ENCODE data around the gene DPP8. TPM values are rescaled to one million over a fixed set of nuclear protein-coding genes. Genes with fewer than 3 reads are reported as not detected.
A peak's percentile ranks its signal among the peaks of the same experiment; 100 is the strongest.

Gene DPP8
- total RNA-seq, 1 experiment from 2014 or later: 29.6 TPM

GRCh38 chr15:65512189-65512588 lies 5.3 kb downstream of the DPP8 start:
- Histone ChIP-seq H3K9me3 (ENCODE audit: low read depth, low read length, poor library complexity, severe bottlenecking) (no peaks in the 10 kb centered on the region), H3K36me3 (ENCODE audit: insufficient read depth, low read length, poor library complexity, severe bottlenecking) (peaks cover 30% of the 10 kb centered on the region), H3K27me3 (replicated peaks; ENCODE audit: insufficient read depth, low read depth, low read length, poor library complexity) (no peaks in the 10 kb centered on the region), H3K27ac (ENCODE audit: low read depth, low read length, poor library complexity, severe bottlenecking) (peak overlapping the region; percentile 32), H3K4me1 (ENCODE audit: insufficient read depth, low read length, poor library complexity, severe bottlenecking) (peaks cover 25% of the 10 kb centered on the region), H3K4me3 (ENCODE audit: low read depth, low read length, poor library complexity, severe bottlenecking) (no peak overlapping the region)
- no TSS peak for BruUV-seq (replicated peaks)
- no peak for TF ChIP-seq CTCF (conservative IDR thresholded peaks at IDR 0.05; ENCODE audit: low read depth, low read length)
- POLR2A ChIA-PET (ENCODE audit: low non-redundant PET): no interaction called here
- intact Hi-C loops (cut with micrococcal nuclease; ENCODE audit: unreplicated experiment): no loop called here
- CTCF ChIA-PET: no interaction called here
- no peak for DNase-seq (ENCODE audit: low spot score)

DNA sequence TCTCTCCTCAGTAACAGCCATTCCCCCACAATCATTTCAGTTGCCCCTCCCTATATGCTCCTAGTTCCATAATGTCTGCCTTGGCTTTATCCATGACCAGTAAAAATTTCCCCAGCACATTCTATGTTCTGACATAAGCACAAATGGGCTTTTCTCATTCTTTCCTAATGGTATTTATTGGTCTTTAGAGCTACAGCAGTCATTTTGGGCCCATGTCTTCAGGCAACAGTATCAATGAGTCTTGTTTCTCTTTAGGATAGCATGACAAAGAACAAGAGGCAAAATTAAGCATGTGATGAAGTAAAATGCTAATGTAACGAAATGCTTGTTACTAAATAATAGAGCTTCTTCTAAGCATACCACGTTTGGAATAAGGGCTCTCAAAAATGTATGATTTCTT lies 8.2 kb downstream of the DPP8 start:
- Histone ChIP-seq H3K27ac (ENCODE audit: low read depth, low read length, poor library complexity, severe bottlenecking) (no peak overlapping the region), H3K36me3 (ENCODE audit: insufficient read depth, low read length, poor library complexity, severe bottlenecking) (peaks cover 46% of the 10 kb centered on the region), H3K27me3 (replicated peaks; ENCODE audit: insufficient read depth, low read depth, low read length, poor library complexity) (no peaks in the 10 kb centered on the region), H3K4me3 (ENCODE audit: low read depth, low read length, poor library complexity, severe bottlenecking) (no peak overlapping the region), H3K4me1 (ENCODE audit: insufficient read depth, low read length, poor library complexity, severe bottlenecking) (peaks cover 12% of the 10 kb centered on the region), H3K9me3 (ENCODE audit: low read depth, low read length, poor library complexity, severe bottlenecking) (no peaks in the 10 kb centered on the region)
- intact Hi-C loops (cut with micrococcal nuclease; ENCODE audit: unreplicated experiment): no loop called here
- CTCF ChIA-PET: no interaction called here
- TF ChIP-seq EZH2 (IDR thresholded peaks at IDR 0.05; ENCODE audit: borderline replicate concordance, low read depth, low read length, poor library complexity, severe bottlenecking): no peak
- TF ChIP-seq CTCF (conservative IDR thresholded peaks at IDR 0.05; ENCODE audit: low read depth, low read length): no peak
- POLR2A ChIA-PET (ENCODE audit: low non-redundant PET): no interaction called here
- no TSS peak for BruUV-seq (replicated peaks)
- no peak for DNase-seq (ENCODE audit: low spot score)

GRCh38 chr15:65494076-65494475 lies 23.4 kb downstream of the DPP8 start:
- H3K4me3 ChIP-seq (ENCODE audit: low read depth, low read length, poor library complexity, severe bottlenecking): no peak overlapping the region
- no peak overlapping the region for H3K27ac ChIP-seq (ENCODE audit: low read depth, low read length, poor library complexity, severe bottlenecking)
- no peaks in the 10 kb centered on the region for H3K9me3 ChIP-seq (ENCODE audit: low read depth, low read length, poor library complexity, severe bottlenecking)
- DNase-seq (ENCODE audit: low spot score): no peak
- H3K4me1 ChIP-seq (ENCODE audit: insufficient read depth, low read length, poor library complexity, severe bottlenecking): no peaks in the 10 kb centered on the region
- intact Hi-C loops (cut with micrococcal nuclease; ENCODE audit: unreplicated experiment): no loop called here
- H3K36me3 ChIP-seq (ENCODE audit: insufficient read depth, low read length, poor library complexity, severe bottlenecking): peaks cover 43% of the 10 kb centered on the region
- no peak for TF ChIP-seq CTCF (conservative IDR thresholded peaks at IDR 0.05; ENCODE audit: low read depth, low read length)
- TF ChIP-seq EZH2 (IDR thresholded peaks at IDR 0.05; ENCODE audit: borderline replicate concordance, low read depth, low read length, poor library complexity, severe bottlenecking): no peak
- ChIA-PET CTCF (no interaction called here), POLR2A (ENCODE audit: low non-redundant PET) (interaction anchor here (0.6 kb wide), 1 partner anchor 33 kb away, joined by 3 read pairs; no protein-coding TSS in a partner anchor)
- no TSS peak for BruUV-seq (replicated peaks)
- H3K27me3 ChIP-seq (replicated peaks; ENCODE audit: insufficient read depth, low read depth, low read length, poor library complexity): no peaks in the 10 kb centered on the region
